Measurements from ENCODE around the gene DHX15.

GRCh38 chr4:24510091-24510490 is 74.3 kb downstream of the DHX15 start:
- TF ChIP-seq CTCF (IDR thresholded peaks at IDR 0.05) (no peak), POLR2A (IDR thresholded peaks at IDR 0.05) (no peak)

Data from uterus (tissue), 2 donors.